WTC11 (cell line): ENCODE results near the gene RBFOX1. TPM values are rescaled to one million over a fixed set of nuclear protein-coding genes. Genes with fewer than 3 reads are reported as not detected.

Source experiments
- ATAC-seq: fragments of 200-7000 bp; cut with Tn5 transposase; 2 replicates; pipeline ENCODE4 v1.10.0; 2021; ENCODE audit warnings: mild to moderate bottlenecking, moderate library complexity
- CTCF ChIA-PET: fragments of 300-600 bp; sonication (Branson Sonifier 250); formaldehyde crosslinking; loops from one replicate; lab custom pipeline; 2021; ENCODE audit warnings: antibody characterized with exemption; lab: Charles Lee
- POLR2A ChIA-PET: fragments of 350-600 bp; sonication (Branson Sonifier 250); formaldehyde crosslinking; loops from one replicate; lab custom pipeline; 2021; ENCODE audit warnings: antibody characterized with exemption; lab: Charles Lee
- DNase-seq: peaks from one replicate; pipeline ENCODE4 v3.0.0; 2021; ENCODE audit warnings: low spot score
- H3K27ac Mint-ChIP-seq: 2 replicates; pipeline ENCODE4 v1.8.0; 2021; ENCODE audit warnings: mixed read lengths
- H3K27me3 Mint-ChIP-seq: 2 replicates; pipeline ENCODE4 v1.8.0; 2021; ENCODE audit warnings: low read depth, mild to moderate bottlenecking, moderate library complexity, mixed read lengths
- H3K36me3 Mint-ChIP-seq: 2 replicates; pipeline ENCODE4 v1.8.0; 2021; ENCODE audit warnings: mixed read lengths
- H3K4me1 Mint-ChIP-seq: 2 replicates; pipeline ENCODE4 v1.8.0; 2022; ENCODE audit warnings: mixed read lengths
- H3K4me3 Mint-ChIP-seq: 2 replicates; pipeline ENCODE4 v1.8.0; 2021; ENCODE audit warnings: mild to moderate bottlenecking, moderate library complexity, mixed read lengths
- H3K9me3 Mint-ChIP-seq: 2 replicates; pipeline ENCODE4 v1.8.0; 2021; ENCODE audit warnings: mixed read lengths
- ATF1 ChIP-seq: sonication (generic); formaldehyde crosslinking; IDR thresholded peaks from 2 replicates; pipeline ENCODE4 v1.8.1; 2023; ENCODE audit warnings: mild to moderate bottlenecking, moderate library complexity, missing genetic modification reagents
- CREB1 ChIP-seq: sonication (generic); formaldehyde crosslinking; IDR thresholded peaks from 2 replicates; pipeline ENCODE4 v1.8.0; 2023; ENCODE audit warnings: mild to moderate bottlenecking, missing genetic modification reagents
- FOXK1 ChIP-seq: sonication (generic); formaldehyde crosslinking; IDR thresholded peaks from 2 replicates; pipeline ENCODE4 v1.8.0; 2022; ENCODE audit warnings: mild to moderate bottlenecking, moderate library complexity, missing genetic modification reagents
- GABPB1 ChIP-seq: sonication (generic); formaldehyde crosslinking; IDR thresholded peaks from 2 replicates; pipeline ENCODE4 v1.8.1; 2023; ENCODE audit warnings: mild to moderate bottlenecking, missing genetic modification reagents
- GRHL2 ChIP-seq: fragments of 250-450 bp; sonication (Bioruptor Pico); IDR thresholded peaks from 2 replicates; pipeline ENCODE4 v1.8.0; 2022; ENCODE audit warnings: mild to moderate bottlenecking, moderate library complexity; ENCODE audit not compliant: insufficient replicate concordance, severe bottlenecking
- IRF1 ChIP-seq: sonication (generic); formaldehyde crosslinking; IDR thresholded peaks from 2 replicates; pipeline ENCODE4 v1.8.0; 2023; ENCODE audit warnings: missing genetic modification reagents
- IRF2 ChIP-seq: sonication (generic); formaldehyde crosslinking; IDR thresholded peaks from 2 replicates; pipeline ENCODE4 v1.8.0; 2022; ENCODE audit warnings: low read depth, missing genetic modification reagents, borderline replicate concordance
- NFATC4 ChIP-seq: fragments of 250-450 bp; sonication (Bioruptor Pico); IDR thresholded peaks from 2 replicates; pipeline ENCODE4 v1.9.0; 2021; ENCODE audit warnings: mild to moderate bottlenecking
- NFYB ChIP-seq: sonication (generic); formaldehyde crosslinking; conservative IDR thresholded peaks from 2 replicates; pipeline ENCODE4 v1.8.0; 2022; ENCODE audit warnings: low read depth, missing genetic modification reagents
- NR3C1 ChIP-seq: sonication (generic); formaldehyde crosslinking; conservative IDR thresholded peaks from 2 replicates; pipeline ENCODE4 v1.8.1; 2023; ENCODE audit warnings: low read depth, mild to moderate bottlenecking, missing genetic modification reagents
- RORB ChIP-seq: fragments of 250-450 bp; sonication (Bioruptor Pico); IDR thresholded peaks from 2 replicates; pipeline ENCODE4 v1.9.0; 2021; ENCODE audit warnings: mild to moderate bottlenecking
- SMAD4 ChIP-seq: sonication (generic); formaldehyde crosslinking; IDR thresholded peaks from 2 replicates; pipeline ENCODE4 v1.8.0; 2022; ENCODE audit warnings: mild to moderate bottlenecking, missing genetic modification reagents
- TEAD1 ChIP-seq: sonication (generic); formaldehyde crosslinking; IDR thresholded peaks from 2 replicates; pipeline ENCODE4 v1.8.0; 2022; ENCODE audit warnings: mild to moderate bottlenecking, missing genetic modification reagents
- TEAD4 ChIP-seq: sonication (generic); formaldehyde crosslinking; IDR thresholded peaks from 2 replicates; pipeline ENCODE4 v1.8.0; 2022; ENCODE audit warnings: mild to moderate bottlenecking, missing genetic modification reagents
- ZBTB43 ChIP-seq: sonication (generic); formaldehyde crosslinking; IDR thresholded peaks from 2 replicates; pipeline ENCODE4 v1.8.1; 2023; ENCODE audit warnings: mild to moderate bottlenecking, missing genetic modification reagents
- ZNF138 ChIP-seq: sonication (generic); formaldehyde crosslinking; conservative IDR thresholded peaks from 2 replicates; pipeline ENCODE4 v1.8.1; 2022; ENCODE audit warnings: mild to moderate bottlenecking, moderate library complexity, missing genetic modification reagents
- ZNF317 ChIP-seq: sonication (generic); formaldehyde crosslinking; IDR thresholded peaks from 2 replicates; pipeline ENCODE4 v1.8.1; 2023; ENCODE audit warnings: low read depth, mild to moderate bottlenecking, moderate library complexity, missing genetic modification reagents, borderline replicate concordance
- ZNF416 ChIP-seq: fragments of 250-450 bp; sonication (Bioruptor Pico); IDR thresholded peaks from 2 replicates; pipeline ENCODE4 v1.9.0; 2021; ENCODE audit warnings: mild to moderate bottlenecking, inconsistent platforms
- ZNF423 ChIP-seq: fragments of 250-450 bp; sonication (Bioruptor Pico); IDR thresholded peaks from 2 replicates; pipeline ENCODE4 v2.1.2; 2022; ENCODE audit warnings: mild to moderate bottlenecking, moderate library complexity
- total RNA-seq: library from RNA; stranded (reverse); gene quantifications from 3 replicates; pipeline ENCODE4 v1.2.3, GENCODE V29; 2021
- TF ChIP-seq, protein P1 (sequence below): sonication (generic); formaldehyde crosslinking; IDR thresholded peaks from 2 replicates; pipeline ENCODE4 v1.8.0; 2022; ENCODE audit warnings: mild to moderate bottlenecking, missing genetic modification reagents

Gene RBFOX1
- total RNA-seq, 1 experiment from 2014 or later = 1.1 TPM

DNA sequence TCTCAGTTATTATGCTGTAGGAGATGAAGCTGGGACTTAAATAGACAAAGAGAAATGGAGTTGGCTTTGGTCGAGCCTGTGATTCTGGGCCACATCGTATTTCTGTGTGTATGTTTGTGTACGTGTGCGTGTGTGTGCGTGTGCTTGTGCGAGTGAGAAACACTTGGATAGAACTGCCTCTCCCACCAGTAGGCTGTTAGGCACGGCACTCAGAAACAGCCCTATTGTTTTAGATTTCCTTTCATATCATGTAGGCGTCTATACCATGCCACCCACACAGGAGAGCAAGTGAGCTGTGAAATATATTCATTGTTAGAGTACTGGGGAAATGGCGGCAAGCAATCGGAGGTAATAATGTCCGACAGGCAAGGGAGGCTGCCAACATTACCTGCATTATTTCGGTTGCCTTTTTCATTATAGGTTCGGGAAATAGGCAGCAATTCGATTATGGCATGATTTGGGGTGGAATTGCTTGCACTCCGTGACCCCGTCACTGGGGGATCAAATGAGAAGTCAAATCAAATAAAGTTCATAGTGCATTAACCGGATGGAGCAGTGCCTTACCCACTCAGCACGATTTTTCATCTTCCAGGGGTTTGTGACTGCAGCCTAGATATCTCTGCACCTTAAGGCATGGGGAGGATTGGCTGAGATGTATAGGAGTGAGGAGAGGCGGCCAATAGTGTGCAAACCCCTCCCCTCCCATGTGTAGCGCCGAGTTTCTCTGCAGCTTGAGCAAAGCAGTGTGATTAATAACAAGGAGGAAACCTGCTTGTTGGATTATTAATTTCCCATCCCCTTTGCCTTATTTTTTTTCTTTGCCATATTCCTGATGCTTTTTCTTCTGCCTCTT lies 89.6 kb downstream of the RBFOX1 start:
- Mint-ChIP-seq H3K36me3 (peaks cover 74% of the 10 kb centered on the region), H3K27ac (no peak overlapping the region), H3K4me3 (no peak overlapping the region), H3K9me3 (peaks cover 90% of the 10 kb centered on the region), H3K4me1 (no peaks in the 10 kb centered on the region), H3K27me3 (peaks cover 9% of the 10 kb centered on the region)
- DNase-seq (no peak), ATAC-seq (no peak)
- ChIA-PET CTCF (no interaction called here), POLR2A (no interaction called here)
- TF ChIP-seq IRF1 (CRISPR knock-in tag) = no peak

- Mint-ChIP-seq H3K36me3 (peaks cover 68% of the 10 kb centered on the region), H3K4me3 (no peak overlapping the region), H3K27me3 (peaks cover 9% of the 10 kb centered on the region), H3K4me1 (no peaks in the 10 kb centered on the region), H3K27ac (no peak overlapping the region), H3K9me3 (peaks cover 84% of the 10 kb centered on the region)
- ATAC-seq (no peak), DNase-seq (no peak)
- TF ChIP-seq ZNF416 (CRISPR knock-in tag) (no peak), NFYB (CRISPR knock-in tag) (no peak), GABPB1 (CRISPR knock-in tag) (no peak), TEAD1 (CRISPR knock-in tag) (no peak), GRHL2 (CRISPR knock-in tag) (no peak), ZNF317 (CRISPR knock-in tag) (no peak), ZNF138 (CRISPR knock-in tag) (no peak), RORB (CRISPR knock-in tag) (no peak), ZNF423 (CRISPR knock-in tag) (no peak), NFATC4 (no peak), IRF2 (CRISPR knock-in tag) (no peak), SMAD4 (CRISPR knock-in tag) (no peak), ATF1 (no peak), ZBTB43 (CRISPR knock-in tag) (no peak), CREB1 (CRISPR knock-in tag) (no peak), NR3C1 (CRISPR knock-in tag) (no peak), FOXK1 (CRISPR knock-in tag) (no peak), TEAD4 (CRISPR knock-in tag) (no peak)
- TF ChIP-seq, protein P1, sequence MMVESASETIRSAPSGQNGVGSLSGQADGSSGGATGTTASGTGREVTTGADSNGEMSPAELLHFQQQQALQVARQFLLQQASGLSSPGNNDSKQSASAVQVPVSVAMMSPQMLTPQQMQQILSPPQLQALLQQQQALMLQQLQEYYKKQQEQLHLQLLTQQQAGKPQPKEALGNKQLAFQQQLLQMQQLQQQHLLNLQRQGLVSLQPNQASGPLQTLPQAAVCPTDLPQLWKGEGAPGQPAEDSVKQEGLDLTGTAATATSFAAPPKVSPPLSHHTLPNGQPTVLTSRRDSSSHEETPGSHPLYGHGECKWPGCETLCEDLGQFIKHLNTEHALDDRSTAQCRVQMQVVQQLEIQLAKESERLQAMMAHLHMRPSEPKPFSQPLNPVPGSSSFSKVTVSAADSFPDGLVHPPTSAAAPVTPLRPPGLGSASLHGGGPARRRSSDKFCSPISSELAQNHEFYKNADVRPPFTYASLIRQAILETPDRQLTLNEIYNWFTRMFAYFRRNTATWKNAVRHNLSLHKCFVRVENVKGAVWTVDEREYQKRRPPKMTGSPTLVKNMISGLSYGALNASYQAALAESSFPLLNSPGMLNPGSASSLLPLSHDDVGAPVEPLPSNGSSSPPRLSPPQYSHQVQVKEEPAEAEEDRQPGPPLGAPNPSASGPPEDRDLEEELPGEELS (CRISPR knock-in tag) = no peak
- ChIA-PET POLR2A (no interaction called here), CTCF (no interaction called here)
These were observed 90.9 kb downstream of the RBFOX1 start for GRCh38 chr16:7423434-7424044.
